GM12878 (cell line): ENCODE measurements around the gene RAB30. TPM values are rescaled to one million over a fixed set of nuclear protein-coding genes. Genes with fewer than 3 reads are reported as not detected.

ENCODE experiments used
- ATAC-seq: fragments of 200-7000 bp; cut with Tn5 transposase; 3 replicates; pipeline ENCODE4 v1.9.1; 2020; ENCODE audit warnings: mild to moderate bottlenecking, moderate library complexity
- BruUV-seq: library from RNA; stranded (reverse); fragments of 400-500 nt; replicated peaks from 2 replicates; lab custom pipeline; 2021; lab: Mats Ljungman, UMichigan
- CTCF ChIA-PET: fragments of 300-600 bp; sonication (Branson Sonifier 250); formaldehyde crosslinking; extraction: SDS; loops from one replicate; lab custom pipeline; 2021; ENCODE audit warnings: inconsistent platforms; lab: Yijun Ruan, JAX
- POLR2A ChIA-PET: fragments of 350-600 bp; formaldehyde crosslinking; extraction: SDS; loops from one replicate; lab custom pipeline; 2021; ENCODE audit warnings: inconsistent platforms; lab: Charles Lee
- RAD21 ChIA-PET: fragments of 300-600 bp; sonication (Branson Sonifier 250); formaldehyde crosslinking; loops from one replicate; lab custom pipeline; 2023; ENCODE audit warnings: antibody characterized with exemption; ENCODE audit not compliant: unreplicated experiment; lab: Charles Lee
- SMC1A ChIA-PET: fragments of 300-600 bp; sonication (Branson Sonifier 250); formaldehyde crosslinking; loops from one replicate; lab custom pipeline; 2023; ENCODE audit not compliant: unreplicated experiment, uncharacterized antibody; lab: Charles Lee
- DNase-seq: peaks from one replicate; pipeline ENCODE4 v3.0.0-alpha.2; 2011; ENCODE audit warnings: low read depth, low spot score
- FAIRE-seq: peaks from 3 replicates; lab custom pipeline; 2011; peaks lifted over from hg19 to GRCh38; lab: Jason Lieb, UNC
- H2AFZ ChIP-seq: 2 replicates; pipeline ENCODE4 v1.6.0; 2011; ENCODE audit warnings: low read depth, low read length, control low read depth; ENCODE audit not compliant: control insufficient read depth
- H3K27ac ChIP-seq: 2 replicates; pipeline ENCODE4 v1.5.1; 2011; ENCODE audit warnings: control low read depth; ENCODE audit not compliant: control insufficient read depth, insufficient read depth
- H3K27me3 ChIP-seq, 2 experiments: replicated peaks in 1 of 2; 2 replicates each; pipeline versions ENCODE4 v1.6.0 to v1.6.1; 2011; ENCODE audit warnings: low read length in 1 of 2; ENCODE audit not compliant: control insufficient read depth in 2 of 2, insufficient read depth in 2 of 2
- H3K36me3 ChIP-seq, 2 experiments: 2 replicates each; pipeline ENCODE4 v1.5.1; 2011; ENCODE audit warnings: low read length in 1 of 2; ENCODE audit not compliant: control insufficient read depth in 2 of 2, insufficient read depth in 2 of 2
- H3K4me1 ChIP-seq: 2 replicates; pipeline ENCODE4 v1.6.1; 2011; ENCODE audit warnings: mild to moderate bottlenecking, low read length, moderate library complexity, mixed read lengths; ENCODE audit not compliant: control insufficient read depth, insufficient read depth
- H3K4me2 ChIP-seq: 2 replicates; pipeline ENCODE4 v1.6.0; 2011; ENCODE audit warnings: control low read depth; ENCODE audit not compliant: control insufficient read depth, insufficient read depth
- H3K4me3 ChIP-seq: fragments of 200-600 bp; sonication (generic); 2 replicates; pipeline ENCODE4 v1.5.1; 2016
- H3K79me2 ChIP-seq: 2 replicates; pipeline ENCODE4 v1.6.0; 2011; ENCODE audit warnings: low read length; ENCODE audit not compliant: control insufficient read depth, insufficient read depth
- H3K9ac ChIP-seq: 2 replicates; pipeline ENCODE4 v1.8.0; 2011; ENCODE audit warnings: low read length, control low read depth, mixed read lengths; ENCODE audit not compliant: control insufficient read depth, insufficient read depth
- H3K9me3 ChIP-seq: replicated peaks from 3 replicates; pipeline ENCODE4 v1.5.1; 2011; ENCODE audit warnings: mild to moderate bottlenecking, low read length; ENCODE audit not compliant: control insufficient read depth, insufficient read depth
- H4K20me1 ChIP-seq: 2 replicates; pipeline ENCODE4 v1.6.0; 2011; ENCODE audit not compliant: control insufficient read depth, insufficient read depth
- BCLAF1 ChIP-seq: fragments of 450-650 bp; IDR thresholded peaks from 2 replicates; pipeline ENCODE4 v1.6.1; 2017; ENCODE audit warnings: antibody characterized with exemption, mild to moderate bottlenecking, moderate library complexity
- ETV6 ChIP-seq, 2 experiments: fragments of 450-650 bp in 1 of 2; IDR thresholded peaks in 1 of 2; conservative IDR thresholded peaks in 1 of 2; 2 replicates each; pipeline ENCODE4 v1.6.1; 2014; ENCODE audit warnings: antibody characterized with exemption in 1 of 2, borderline replicate concordance in 1 of 2, low read depth in 1 of 2, mild to moderate bottlenecking in 1 of 2, moderate library complexity in 1 of 2
- FOXK2 ChIP-seq: fragments of 450-650 bp; IDR thresholded peaks from 2 replicates; pipeline ENCODE4 v1.6.1; 2017; ENCODE audit warnings: mild to moderate bottlenecking, moderate library complexity
- HDGF ChIP-seq: fragments of 450-650 bp; IDR thresholded peaks from 2 replicates; pipeline ENCODE4 v1.6.1; 2016; ENCODE audit warnings: antibody characterized with exemption
- IKZF2 ChIP-seq, 2 experiments: fragments of 450-650 bp; IDR thresholded peaks; 2 replicates each; pipeline ENCODE4 v1.6.1; 2017; ENCODE audit warnings: mild to moderate bottlenecking in 2 of 2, moderate library complexity in 2 of 2
- SIX5 ChIP-seq: IDR thresholded peaks from 2 replicates; pipeline ENCODE4 v1.6.1; 2011; ENCODE audit warnings: mild to moderate bottlenecking, low read depth, low read length, moderate library complexity; ENCODE audit not compliant: severe bottlenecking
- SUPT20H ChIP-seq: IDR thresholded peaks from 2 replicates; pipeline ENCODE4 v1.6.1; 2011; ENCODE audit warnings: low read depth, mild to moderate bottlenecking, low read length, moderate library complexity, borderline replicate concordance; ENCODE audit not compliant: control insufficient read depth
- TCF7 ChIP-seq: IDR thresholded peaks from 2 replicates; pipeline ENCODE4 v1.6.1; 2014; ENCODE audit warnings: antibody characterized with exemption, borderline replicate concordance
- ZBTB11 ChIP-seq: fragments of 450-650 bp; formaldehyde crosslinking; IDR thresholded peaks from 2 replicates; pipeline ENCODE4 v1.5.0; 2022; ENCODE audit warnings: mild to moderate bottlenecking, missing genetic modification characterization
- ZBTB40 ChIP-seq: fragments of 450-650 bp; IDR thresholded peaks from 2 replicates; pipeline ENCODE4 v1.6.1; 2016; ENCODE audit warnings: mild to moderate bottlenecking, moderate library complexity, borderline replicate concordance
- ZNF217 ChIP-seq: fragments of 450-650 bp; IDR thresholded peaks from 2 replicates; pipeline ENCODE4 v1.6.1; 2017; ENCODE audit warnings: antibody characterized with exemption, mild to moderate bottlenecking
- ZNF384 ChIP-seq: IDR thresholded peaks from 2 replicates; pipeline ENCODE4 v1.6.1; 2012; ENCODE audit warnings: low read depth, mild to moderate bottlenecking, low read length, improper control_type of control experiment, borderline replicate concordance
- WGBS: methylation state at CpG from one replicate; pipeline ENCODE4 v1.1.6; 2016; ENCODE audit warnings: low lambda C conversion rate; ENCODE audit not compliant: insufficient replicate concordance, insufficient coverage; ENCODE audit errors: missing lambda C conversion rate; 5-methylcytosine and 5-hydroxymethylcytosine counted together
- in situ Hi-C: fragments of 300-500 bp; cut with MboI; formaldehyde crosslinking; loops from 9 replicates; pipeline ENCODE4 v1.14.3; 2018; ENCODE audit warnings: mixed read lengths
- intact Hi-C: fragments of 100-400 bp; cut with micrococcal nuclease; formaldehyde crosslinking; loops from one replicate; pipeline ENCODE4 v1.14.2; 2022; ENCODE audit not compliant: unreplicated experiment
- polyA plus RNA-seq, 11 experiments: library from polyadenylated mRNA; depleted of rRNA in 4 of 11; unstranded in 6 of 11; stranded (reverse) in 5 of 11; fragments of >200 nt; fragmentation: Nextera tagmentation in 4 of 11; fragmentation: Illumina TruSeq in 1 of 11; extraction: Ambion mirVana in 4 of 11; extraction: Trizol in 1 of 11; gene quantifications; 1 replicate in 1 of 11; 2 replicates in 10 of 11; pipeline versions ENCODE4 v1.2.1 to v1.2.3, GENCODE V29; 2011 to 2016; ENCODE audit warnings: inconsistent platforms in 2 of 11, missing spikeins in 2 of 11, low read depth in 1 of 11
- total RNA-seq, 4 experiments: library from RNA; depleted of rRNA in 3 of 4; stranded (reverse); fragments of >200 nt in 3 of 4; fragmentation: Illumina TruSeq in 1 of 4; extraction: Trizol in 1 of 4; gene quantifications; 2 replicates each; pipeline versions ENCODE4 v1.2.1 to v1.2.3, GENCODE V29; 2013 to 2021

RAB30 gene
- total and polyA plus RNA-seq, 10 of the 15 experiments (the other 5 are each of a cell fraction or from before 2014, with no cell fraction given), result 9.8 to 26.7 (median 19.2) TPM

- no peak for FAIRE-seq
- in situ Hi-C loops (no loop called here), intact Hi-C loops (no loop called here)
- Histone ChIP-seq H3K27ac (no peak overlapping the region), H3K27me3 (no peaks in the 10 kb centered on the region), H2AFZ (no peak overlapping the region), H4K20me1 (no peaks in the 10 kb centered on the region), H3K9me3 (no peaks in the 10 kb centered on the region), H3K79me2 (peaks cover 3% of the 10 kb centered on the region; the same call in 1 of the 2 replicates), H3K9ac (no peak overlapping the region), H3K4me2 (no peak overlapping the region), H3K4me1 (peaks cover 20% of the 10 kb centered on the region), H3K36me3 (no peaks in the 10 kb centered on the region; a peak in 1 of 4 replicates), H3K4me3 (no peak overlapping the region)
- WGBS, result 89% methylated on average over 2 of the region's 2 CpGs
- no peak for ATAC-seq
- ChIA-PET CTCF (no interaction called here), SMC1A (interaction anchor here (1.3 to 1.7 kb wide), 5 partner anchors 16 to 81 kb away, joined by 3 to 6 read pairs (median 3); no protein-coding TSS in a partner anchor), RAD21 (no interaction called here), POLR2A (interaction anchor here (0.6 kb wide), 1 partner anchor 9 kb away, joined by 3 read pairs; no protein-coding TSS in a partner anchor)
- no peak for DNase-seq
- BruUV-seq, result no TSS peak
- TF ChIP-seq ZNF384 (no peak), ZNF217 (no peak), ETV6 (conservative IDR thresholded peaks at IDR 0.05 in 1 of 2, IDR thresholded peaks at IDR 0.05 in 1 of 2; ENCODE audit: borderline replicate concordance in 1 of 2, low read depth in 1 of 2) (no peak), BCLAF1 (no peak), SUPT20H (no peak), ZBTB11 (no peak), FOXK2 (no peak), ZBTB40 (no peak), TCF7 (no peak), SIX5 (no peak), IKZF2 (IDR thresholded peaks at IDR 0.05) (no peak), HDGF (no peak)
Observed at GRCh38 chr11:83011333-83012167, 60.1 kb downstream of the RAB30 start.
